HepG2 (cell line): Measurements from ENCODE around the gene STK32C. TPM values are rescaled to one million over a fixed set of nuclear protein-coding genes. Genes with fewer than 3 reads are reported as not detected.

ENCODE experiments used
- FOXA3 ChIP-seq: IDR thresholded peaks from 2 replicates; pipeline ENCODE4 v1.6.1; 2016; ENCODE audit warnings: missing genetic modification reagents, missing compliant biosample characterization
- FOXP1 ChIP-seq, 2 experiments: fragments of 450-650 bp in 1 of 2; IDR thresholded peaks; 2 replicates each; pipeline ENCODE4 v1.6.1; 2017 to 2018; ENCODE audit warnings: antibody characterized with exemption in 1 of 2
- IRF9 ChIP-seq: sonication (generic); formaldehyde crosslinking; IDR thresholded peaks from 2 replicates; pipeline ENCODE4 v1.8.0; 2022; ENCODE audit warnings: missing genetic modification reagents, mild to moderate bottlenecking, borderline replicate concordance
- NCOA2 ChIP-seq: sonication (generic); formaldehyde crosslinking; IDR thresholded peaks from 2 replicates; pipeline ENCODE4 v1.8.0; 2022; ENCODE audit warnings: inconsistent platforms
- NCOR1 ChIP-seq: fragments of 200-600 bp; sonication (generic); IDR thresholded peaks from 2 replicates; pipeline ENCODE4 v1.7.0; 2017; ENCODE audit warnings: antibody characterized with exemption, low read length, borderline replicate concordance
- NR2C2 ChIP-seq: sonication (generic); formaldehyde crosslinking; IDR thresholded peaks from 2 replicates; pipeline ENCODE4 v1.4.0; 2020; ENCODE audit warnings: missing genetic modification reagents, mild to moderate bottlenecking, moderate library complexity, borderline replicate concordance
- NR3C1 ChIP-seq: sonication (generic); formaldehyde crosslinking; IDR thresholded peaks from 2 replicates; pipeline ENCODE4 v1.4.0; 2020; ENCODE audit warnings: missing genetic modification reagents
- PITX1 ChIP-seq: sonication (generic); formaldehyde crosslinking; IDR thresholded peaks from 2 replicates; pipeline ENCODE4 v1.5.1; 2020; ENCODE audit warnings: mild to moderate bottlenecking, missing genetic modification reagents
- RBFOX2 ChIP-seq: fragments of 200-400 bp; formaldehyde crosslinking; IDR thresholded peaks from 2 replicates; pipeline ENCODE4 v1.6.1; 2017; ENCODE audit warnings: low read depth, mild to moderate bottlenecking, low read length
- RBM39 ChIP-seq: fragments of 200-400 bp; formaldehyde crosslinking; IDR thresholded peaks from one replicate; pipeline ENCODE4 v1.6.1; 2018; ENCODE audit warnings: antibody characterized with exemption, mild to moderate bottlenecking, low read depth, low read length; ENCODE audit not compliant: poor library complexity, severe bottlenecking
- SIN3B ChIP-seq: fragments of 150-350 bp; IDR thresholded peaks from 2 replicates; pipeline ENCODE4 v1.6.1; 2014; ENCODE audit warnings: low read length
- STAT6 ChIP-seq: sonication (generic); formaldehyde crosslinking; IDR thresholded peaks from 2 replicates; pipeline ENCODE4 v1.4.0; 2020; ENCODE audit warnings: missing genetic modification reagents, mild to moderate bottlenecking, borderline replicate concordance
- ZFX ChIP-seq: sonication (generic); formaldehyde crosslinking; IDR thresholded peaks from 2 replicates; pipeline ENCODE4 v1.4.0; 2020; ENCODE audit warnings: mild to moderate bottlenecking, low read depth, missing genetic modification reagents, moderate library complexity
- ZHX1 ChIP-seq: sonication (generic); formaldehyde crosslinking; IDR thresholded peaks from 2 replicates; pipeline ENCODE4 v1.8.1; 2022; ENCODE audit warnings: low read depth, mild to moderate bottlenecking, missing genetic modification reagents
- ZNF160 ChIP-seq: sonication (generic); formaldehyde crosslinking; IDR thresholded peaks from 2 replicates; pipeline ENCODE4 v1.8.0; 2022; ENCODE audit warnings: mild to moderate bottlenecking, inconsistent platforms, missing genetic modification reagents
- ZNF644 ChIP-seq: IDR thresholded peaks from 2 replicates; pipeline ENCODE4 v1.6.1; 2016; ENCODE audit warnings: low read depth
- ZNF772 ChIP-seq: sonication (generic); formaldehyde crosslinking; IDR thresholded peaks from 2 replicates; pipeline ENCODE4 v1.5.0; 2020; ENCODE audit warnings: mild to moderate bottlenecking, missing genetic modification reagents
- ZNF850 ChIP-seq: sonication (generic); formaldehyde crosslinking; conservative IDR thresholded peaks from 2 replicates; pipeline ENCODE4 v1.9.0; 2021; ENCODE audit warnings: mild to moderate bottlenecking, missing genetic modification reagents
- polyA plus RNA-seq, 8 experiments: library from polyadenylated mRNA; depleted of rRNA in 3 of 8; stranded (reverse) in 7 of 8; unstranded in 1 of 8; fragments of >200 nt; fragmentation: Illumina TruSeq in 4 of 8; extraction: Trizol in 4 of 8; gene quantifications; 2 replicates each; pipeline versions ENCODE4 v1.2.1 to v1.2.3, GENCODE V29; 2011 to 2016; ENCODE audit warnings: low read depth in 4 of 8, missing spikeins in 1 of 8, mixed read lengths in 1 of 8; ENCODE audit not compliant: insufficient read depth in 1 of 8
- total RNA-seq, 5 experiments: library from RNA; depleted of rRNA; stranded (reverse); fragments of >200 nt; fragmentation: Illumina TruSeq; extraction: Trizol; gene quantifications; 2 replicates each; pipeline ENCODE4 v1.2.3, GENCODE V29; 2016; ENCODE audit warnings: low read depth in 1 of 5
- TF ChIP-seq, protein P1 (sequence below): sonication (generic); formaldehyde crosslinking; IDR thresholded peaks from 2 replicates; pipeline ENCODE4 v1.4.0; 2020; ENCODE audit warnings: missing genetic modification reagents, low read depth, mild to moderate bottlenecking, borderline replicate concordance
- TF ChIP-seq, protein P2 (sequence below): sonication (generic); formaldehyde crosslinking; IDR thresholded peaks from 2 replicates; pipeline ENCODE4 v1.4.0; 2020; ENCODE audit warnings: mild to moderate bottlenecking, missing genetic modification reagents

STK32C gene
- total and polyA plus RNA-seq, 2 of the 13 experiments (the other 11 are each of a cell fraction or from before 2014, with no cell fraction given): 10.9 to 19.4 TPM

DNA sequence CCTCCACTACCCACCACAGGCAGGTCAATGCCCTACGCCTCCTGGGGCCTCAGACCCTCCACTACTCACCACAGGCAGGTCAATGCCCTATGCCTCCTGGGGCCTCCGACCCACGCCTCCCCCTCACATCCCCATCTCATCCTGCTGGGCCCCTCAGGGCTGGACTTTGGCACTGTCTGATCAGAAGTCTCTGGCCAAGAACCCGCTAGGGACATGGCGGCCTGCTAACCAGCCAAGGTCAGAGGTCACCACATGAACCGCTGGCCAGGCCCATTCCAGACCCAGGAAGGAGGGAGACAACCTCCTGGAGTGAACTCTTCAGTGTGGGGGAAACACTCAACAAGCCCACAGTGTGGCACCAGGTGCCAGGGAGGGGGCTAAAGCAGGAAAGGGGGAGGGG lies 55.8 kb downstream of the STK32C start (continued):
- TF ChIP-seq ZHX1 (CRISPR knock-in tag): peak; percentile 89
- TF ChIP-seq SIN3B: no peak
- TF ChIP-seq NR3C1: no peak
- TF ChIP-seq, protein P1, sequence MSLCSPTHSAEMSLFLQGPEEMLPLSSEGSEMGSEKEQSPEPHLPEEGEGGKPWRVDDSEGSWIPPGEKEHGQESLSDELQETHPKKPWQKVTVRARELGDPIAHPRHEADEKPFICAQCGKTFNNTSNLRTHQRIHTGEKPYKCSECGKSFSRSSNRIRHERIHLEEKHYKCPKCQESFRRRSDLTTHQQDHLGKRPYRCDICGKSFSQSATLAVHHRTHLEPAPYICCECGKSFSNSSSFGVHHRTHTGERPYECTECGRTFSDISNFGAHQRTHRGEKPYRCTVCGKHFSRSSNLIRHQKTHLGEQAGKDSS: no peak
- no peak for TF ChIP-seq IRF9
- TF ChIP-seq ZNF850 (CRISPR knock-in tag): no peak
- TF ChIP-seq NCOA2: peak; percentile 41; the same call in 1 of the 2 replicates
- TF ChIP-seq ZNF644 (CRISPR knock-in tag): peak; percentile 82
- no peak for TF ChIP-seq PITX1 (CRISPR knock-in tag)
- no peak for TF ChIP-seq ZNF772 (CRISPR knock-in tag)
- TF ChIP-seq NCOR1: no peak; the same call in 1 of the 2 replicates
- TF ChIP-seq, protein P2, sequence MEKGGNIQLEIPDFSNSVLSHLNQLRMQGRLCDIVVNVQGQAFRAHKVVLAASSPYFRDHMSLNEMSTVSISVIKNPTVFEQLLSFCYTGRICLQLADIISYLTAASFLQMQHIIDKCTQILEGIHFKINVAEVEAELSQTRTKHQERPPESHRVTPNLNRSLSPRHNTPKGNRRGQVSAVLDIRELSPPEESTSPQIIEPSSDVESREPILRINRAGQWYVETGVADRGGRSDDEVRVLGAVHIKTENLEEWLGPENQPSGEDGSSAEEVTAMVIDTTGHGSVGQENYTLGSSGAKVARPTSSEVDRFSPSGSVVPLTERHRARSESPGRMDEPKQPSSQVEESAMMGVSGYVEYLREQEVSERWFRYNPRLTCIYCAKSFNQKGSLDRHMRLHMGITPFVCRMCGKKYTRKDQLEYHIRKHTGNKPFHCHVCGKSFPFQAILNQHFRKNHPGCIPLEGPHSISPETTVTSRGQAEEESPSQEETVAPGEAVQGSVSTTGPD (CRISPR knock-in tag): no peak
- peak; percentile 96 for TF ChIP-seq NR2C2 (CRISPR knock-in tag)
- TF ChIP-seq ZNF160 (CRISPR knock-in tag): peak; percentile 53; the same call in 1 of the 2 replicates
- peak; percentile 7 for TF ChIP-seq RBM39
- TF ChIP-seq FOXA3 (CRISPR knock-in tag): peak; percentile 25; the same call in 1 of the 2 replicates
- no peak for TF ChIP-seq RBFOX2
- peak; percentile 37; the same call in 1 of the 2 replicates for TF ChIP-seq ZFX (CRISPR knock-in tag)
- no peak for TF ChIP-seq STAT6 (CRISPR knock-in tag)
- no peak for TF ChIP-seq FOXP1 (IDR thresholded peaks at IDR 0.05)
- peak; percentile 24; the same call in 1 of the 2 replicates for TF ChIP-seq FOXP1 (CRISPR knock-in tag; IDR thresholded peaks at IDR 0.05)
